ENCODE data around the gene SPOP.

Gene SPOP

GRCh38 chr17:49616086-49616485 lies 61.8 kb downstream of the SPOP start:
- no peak for DNase-seq (ENCODE audit: low read depth in 2 of 2)

GRCh38 chr17:49613182-49613800 lies 64.6 kb downstream of the SPOP start:
- no peak for DNase-seq (ENCODE audit: low read depth in 2 of 2)

GRCh38 chr17:49612726-49613125 lies 65.2 kb downstream of the SPOP start:
- DNase-seq (ENCODE audit: low read depth in 2 of 2) = no peak

GRCh38 chr17:49610883-49611584 lies 66.9 kb downstream of the SPOP start:
- no peak for DNase-seq (ENCODE audit: low read depth in 2 of 2)

- no peak for DNase-seq (ENCODE audit: low read depth in 2 of 2)
These were observed 73.5 kb downstream of the SPOP start for GRCh38 chr17:49604314-49604869.

- DNase-seq (ENCODE audit: low read depth in 2 of 2) = no peak
These were observed 74.2 kb downstream of the SPOP start for GRCh38 chr17:49603720-49604119.

- no peak for DNase-seq (ENCODE audit: low read depth in 2 of 2)
These were observed 74.7 kb downstream of the SPOP start for GRCh38 chr17:49603238-49603637.

GRCh38 chr17:49602783-49603182 lies 75.1 kb downstream of the SPOP start:
- DNase-seq (ENCODE audit: low read depth in 2 of 2) = no peak

GRCh38 chr17:49600949-49601348 lies 76.9 kb downstream of the SPOP start:
- DNase-seq (ENCODE audit: low read depth in 2 of 2) = no peak

- no peak for DNase-seq (ENCODE audit: low read depth in 2 of 2)
These were observed 79.0 kb downstream of the SPOP start for GRCh38 chr17:49598918-49599317.

- DNase-seq (ENCODE audit: low read depth in 2 of 2) = no peak
These were observed 79.8 kb downstream of the SPOP start for GRCh38 chr17:49597928-49598655.

GRCh38 chr17:49597436-49597835 lies 80.5 kb downstream of the SPOP start:
- no peak for DNase-seq (ENCODE audit: low read depth in 2 of 2)

GRCh38 chr17:49596613-49597244 lies 81.2 kb downstream of the SPOP start:
- DNase-seq (ENCODE audit: low read depth in 2 of 2) = no peak

GRCh38 chr17:49595980-49596379 lies 81.9 kb downstream of the SPOP start:
- DNase-seq (ENCODE audit: low read depth in 2 of 2) = no peak

- DNase-seq (ENCODE audit: low read depth in 2 of 2) = no peak
These were observed 82.6 kb downstream of the SPOP start for GRCh38 chr17:49595328-49595727.

GRCh38 chr17:49592263-49592662 lies 85.6 kb downstream of the SPOP start:
- DNase-seq (ENCODE audit: low read depth in 2 of 2) = no peak

GRCh38 chr17:49590874-49591273 lies 87.0 kb downstream of the SPOP start:
- no peak for DNase-seq (ENCODE audit: low read depth in 2 of 2)

GRCh38 chr17:49589577-49589927 lies 88.3 kb downstream of the SPOP start:
- DNase-seq (ENCODE audit: low read depth in 2 of 2) = no peak

- no peak for DNase-seq (ENCODE audit: low read depth in 2 of 2)
These were observed 88.9 kb downstream of the SPOP start for GRCh38 chr17:49588726-49589576.

GRCh38 chr17:49588312-49588711 lies 89.6 kb downstream of the SPOP start:
- DNase-seq (ENCODE audit: low read depth in 2 of 2) = no peak

- no peak for DNase-seq (ENCODE audit: low read depth in 2 of 2)
These were observed 90.4 kb downstream of the SPOP start for GRCh38 chr17:49587366-49588073.

Measured in stimulated activated CD8-positive, alpha-beta memory T cell treated with anti-CD3 and anti-CD28 coated beads, Interleukin-15, amount 100 ng/mL, for 48 hours (primary cell).